Calu3 (cell line): Measurements from ENCODE around the gene DRC1. TPM values are rescaled to one million over a fixed set of nuclear protein-coding genes. Genes with fewer than 3 reads are reported as not detected.

ENCODE experiments used
- BruUV-seq: library from RNA; stranded (reverse); fragments of 400-500 nt; replicated peaks from 2 replicates; lab custom pipeline; 2021; lab: Mats Ljungman, UMichigan
- CTCF ChIA-PET: fragments of 300-600 bp; sonication (Branson Sonifier 250); formaldehyde crosslinking; loops from one replicate; lab custom pipeline; 2022; ENCODE audit warnings: antibody characterized with exemption; lab: Charles Lee
- DNase-seq: peaks from one replicate; pipeline ENCODE4 v3.0.0; 2022
- H3K27ac Mint-ChIP-seq: one replicate; pipeline ENCODE4 v1.8.0; 2022; ENCODE audit warnings: mixed read lengths; ENCODE audit not compliant: unreplicated experiment
- H3K27me3 Mint-ChIP-seq: one replicate; pipeline ENCODE4 v1.8.0; 2022; ENCODE audit warnings: mixed read lengths; ENCODE audit not compliant: unreplicated experiment
- H3K36me3 Mint-ChIP-seq: one replicate; pipeline ENCODE4 v1.8.0; 2022; ENCODE audit warnings: mild to moderate bottlenecking, moderate library complexity, mixed read lengths; ENCODE audit not compliant: insufficient read depth, unreplicated experiment
- H3K4me1 Mint-ChIP-seq: one replicate; pipeline ENCODE4 v1.8.0; 2022; ENCODE audit warnings: mild to moderate bottlenecking, low read depth, mixed read lengths; ENCODE audit not compliant: unreplicated experiment
- H3K4me3 Mint-ChIP-seq: one replicate; pipeline ENCODE4 v1.8.0; 2022; ENCODE audit warnings: mild to moderate bottlenecking, low read depth, moderate library complexity, mixed read lengths; ENCODE audit not compliant: unreplicated experiment
- H3K9me3 Mint-ChIP-seq: one replicate; pipeline ENCODE4 v1.8.0; 2022; ENCODE audit warnings: low read depth, mixed read lengths; ENCODE audit not compliant: unreplicated experiment
- intact Hi-C: fragments of 100-400 bp; cut with micrococcal nuclease; formaldehyde crosslinking; loops from one replicate; pipeline ENCODE4 v1.10.0; 2022; ENCODE audit not compliant: unreplicated experiment
- total RNA-seq: library from RNA; stranded (reverse); gene quantifications from 2 replicates; pipeline ENCODE4 v1.2.3, GENCODE V29; 2022
- TF ChIP-seq, protein P1 (sequence below): fragments of 200-600 bp; IDR thresholded peaks from one replicate; pipeline ENCODE4 v1.8.0; 2022; ENCODE audit warnings: antibody characterized with exemption; ENCODE audit not compliant: unreplicated experiment

DRC1 gene
- total RNA-seq, 1 experiment from 2014 or later: not detected

DNA sequence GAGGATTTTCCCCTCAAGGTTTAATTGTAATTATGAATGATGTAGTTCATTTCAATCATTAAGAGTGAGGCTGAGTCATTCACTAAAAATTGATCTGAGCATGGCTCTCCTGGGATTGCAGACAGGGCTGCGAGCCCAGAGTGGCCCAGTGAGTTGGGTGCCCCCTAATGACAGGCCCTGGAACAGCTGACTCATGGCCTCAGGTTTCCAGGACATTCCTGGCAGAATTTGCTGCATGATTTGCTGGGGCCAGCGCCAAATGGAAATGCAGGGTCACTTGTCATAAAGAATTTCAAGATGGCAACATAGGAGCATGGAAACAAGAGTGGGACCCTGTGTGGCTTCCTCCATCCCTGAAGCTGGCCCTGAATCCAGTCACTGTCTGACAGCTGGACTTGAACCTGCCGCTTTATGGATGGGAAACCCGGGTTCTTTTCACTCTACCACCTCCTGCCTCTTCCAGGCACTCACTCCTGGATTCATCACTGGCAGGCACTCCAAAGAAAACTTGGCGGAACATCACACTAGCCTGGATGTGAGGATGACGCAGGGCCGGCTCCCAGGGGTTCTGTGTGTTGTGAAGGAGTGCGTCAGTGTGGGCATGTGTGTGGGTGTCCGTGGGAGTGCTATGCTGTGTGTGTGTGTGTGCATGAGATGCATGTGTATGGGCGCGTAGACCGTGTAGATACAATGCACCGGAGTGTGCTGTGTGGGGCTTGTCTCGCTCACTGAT, 61.0 kb downstream of the DRC1 start:
- BruUV-seq: no TSS peak
- Mint-ChIP-seq H3K4me3 (no peak overlapping the region), H3K27ac (no peak overlapping the region), H3K4me1 (peaks cover 6% of the 10 kb centered on the region), H3K9me3 (no peaks in the 10 kb centered on the region), H3K27me3 (no peaks in the 10 kb centered on the region), H3K36me3 (no peaks in the 10 kb centered on the region)
- CTCF ChIA-PET: no interaction called here
- peak; percentile 83 for DNase-seq
- intact Hi-C loops: loop anchor here (10.0 kb wide), 1 partner anchor 108 kb away; no protein-coding TSS in a partner anchor
- TF ChIP-seq, protein P1, sequence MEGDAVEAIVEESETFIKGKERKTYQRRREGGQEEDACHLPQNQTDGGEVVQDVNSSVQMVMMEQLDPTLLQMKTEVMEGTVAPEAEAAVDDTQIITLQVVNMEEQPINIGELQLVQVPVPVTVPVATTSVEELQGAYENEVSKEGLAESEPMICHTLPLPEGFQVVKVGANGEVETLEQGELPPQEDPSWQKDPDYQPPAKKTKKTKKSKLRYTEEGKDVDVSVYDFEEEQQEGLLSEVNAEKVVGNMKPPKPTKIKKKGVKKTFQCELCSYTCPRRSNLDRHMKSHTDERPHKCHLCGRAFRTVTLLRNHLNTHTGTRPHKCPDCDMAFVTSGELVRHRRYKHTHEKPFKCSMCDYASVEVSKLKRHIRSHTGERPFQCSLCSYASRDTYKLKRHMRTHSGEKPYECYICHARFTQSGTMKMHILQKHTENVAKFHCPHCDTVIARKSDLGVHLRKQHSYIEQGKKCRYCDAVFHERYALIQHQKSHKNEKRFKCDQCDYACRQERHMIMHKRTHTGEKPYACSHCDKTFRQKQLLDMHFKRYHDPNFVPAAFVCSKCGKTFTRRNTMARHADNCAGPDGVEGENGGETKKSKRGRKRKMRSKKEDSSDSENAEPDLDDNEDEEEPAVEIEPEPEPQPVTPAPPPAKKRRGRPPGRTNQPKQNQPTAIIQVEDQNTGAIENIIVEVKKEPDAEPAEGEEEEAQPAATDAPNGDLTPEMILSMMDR: peak; percentile 62

DNA sequence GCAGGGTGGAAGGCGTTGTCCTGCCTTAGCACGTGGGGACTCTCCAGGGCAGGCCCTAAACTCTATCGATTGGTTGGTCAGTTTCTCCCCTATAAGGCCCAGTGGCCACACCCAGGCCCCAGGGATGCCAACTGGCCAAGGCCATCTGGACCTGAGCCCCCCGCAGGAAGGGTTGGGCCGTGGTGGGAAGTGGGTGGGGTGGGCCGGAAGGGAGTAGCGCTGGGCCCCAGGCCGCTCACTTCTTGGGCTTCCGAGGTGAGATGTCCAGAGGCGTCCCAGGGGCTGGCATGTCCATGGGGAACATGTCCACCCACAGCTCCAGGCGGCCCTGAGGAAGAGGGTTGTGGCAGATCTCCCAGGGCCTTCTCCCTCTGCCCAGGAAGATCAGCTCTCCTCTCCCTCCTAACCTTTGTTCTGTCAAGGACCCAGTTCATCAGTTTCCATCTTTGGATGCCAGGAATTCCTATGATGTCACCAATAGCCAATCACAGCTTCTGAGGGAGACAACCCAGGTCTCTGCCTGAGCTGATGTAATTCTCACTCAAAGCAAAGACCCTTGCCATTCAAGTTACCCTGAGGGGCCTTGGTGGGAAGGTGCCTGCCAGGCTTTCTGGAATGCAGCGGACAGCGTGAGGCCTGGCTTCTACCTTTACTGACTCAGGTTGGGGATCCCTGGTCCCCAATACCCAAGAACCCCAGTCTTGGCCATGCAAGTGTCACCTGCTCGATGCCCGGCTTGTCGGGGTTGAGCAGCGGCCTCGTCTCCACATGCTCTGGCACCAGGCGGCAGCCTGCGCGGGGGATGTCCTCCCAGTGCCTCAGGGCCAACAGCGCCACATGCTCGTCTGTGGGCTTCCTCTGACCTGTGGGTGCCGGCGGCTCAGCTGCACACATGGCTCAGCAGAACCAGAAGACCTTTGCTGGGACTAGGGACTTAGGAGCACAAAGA, 61.8 kb downstream of the DRC1 start:
- Mint-ChIP-seq H3K4me1 (peaks cover 6% of the 10 kb centered on the region), H3K36me3 (no peaks in the 10 kb centered on the region), H3K9me3 (no peaks in the 10 kb centered on the region), H3K27me3 (no peaks in the 10 kb centered on the region), H3K27ac (no peak overlapping the region), H3K4me3 (no peak overlapping the region)
- no TSS peak for BruUV-seq
- intact Hi-C loops: loop anchor here (10.0 kb wide), 1 partner anchor 109 kb away; no protein-coding TSS in a partner anchor
- TF ChIP-seq, protein P1: no peak
- CTCF ChIA-PET: no interaction called here
- DNase-seq: no peak

DNA sequence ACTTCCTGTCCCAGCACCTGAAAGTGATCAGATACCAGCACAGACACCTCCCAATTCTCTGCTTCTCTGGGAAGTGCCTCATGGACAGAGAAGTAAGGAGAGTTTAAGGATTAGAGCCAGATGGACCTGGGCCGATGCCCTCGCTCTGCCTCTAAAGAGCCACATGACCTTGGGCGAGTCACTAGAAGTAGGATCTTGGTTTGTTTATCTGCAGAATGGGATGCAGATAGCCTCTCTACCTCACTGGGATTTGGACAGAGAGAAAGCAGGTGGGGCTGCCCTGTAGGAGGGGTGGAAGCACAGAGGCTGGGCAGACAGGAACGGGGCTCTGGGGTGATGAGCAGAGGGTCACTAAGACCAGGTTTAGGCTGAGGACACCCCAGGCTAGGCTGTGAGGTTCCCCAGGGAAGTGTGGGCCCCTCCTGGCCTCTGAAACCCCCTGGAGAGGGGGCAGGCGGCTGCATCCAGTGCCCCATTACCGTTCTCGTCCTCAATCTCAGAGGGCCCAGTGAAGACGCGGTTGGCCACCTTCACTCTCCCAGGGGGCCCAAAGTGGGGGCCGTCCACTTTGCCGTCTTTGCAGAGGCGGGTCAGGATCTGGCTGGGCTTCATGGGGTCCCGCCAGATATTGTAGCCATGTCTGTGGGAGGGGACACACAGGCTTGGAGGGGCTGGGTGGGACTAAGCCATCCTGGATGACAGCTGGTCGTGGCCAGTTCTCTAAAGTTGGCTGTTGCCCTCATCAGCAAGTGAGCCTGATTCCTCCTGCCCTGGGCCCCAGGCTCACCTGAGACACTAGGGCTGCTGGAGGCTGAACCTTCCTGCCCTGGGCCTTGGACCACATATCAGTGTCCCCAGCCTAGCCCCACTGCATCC, 62.9 kb downstream of the DRC1 start:
- Mint-ChIP-seq H3K4me1 (peaks cover 4% of the 10 kb centered on the region), H3K27ac (no peak overlapping the region), H3K27me3 (no peaks in the 10 kb centered on the region), H3K36me3 (no peaks in the 10 kb centered on the region), H3K4me3 (no peak overlapping the region), H3K9me3 (no peaks in the 10 kb centered on the region)
- CTCF ChIA-PET: no interaction called here
- intact Hi-C loops: loop anchor here (5.0 to 10.0 kb wide), 2 partner anchors 110 to 147 kb away; no protein-coding TSS in a partner anchor
- DNase-seq: no peak
- TF ChIP-seq, protein P1: no peak
- BruUV-seq: no TSS peak
